ENCODE measurements around the gene TRIM29. TPM values are rescaled to one million over a fixed set of nuclear protein-coding genes. Genes with fewer than 3 reads are reported as not detected.

The TRIM29 gene
- polyA plus RNA-seq, 1 donor: 2.9 TPM

- DNase-seq: no peak
These were observed 14.8 kb downstream of the TRIM29 start for GRCh38 chr11:120122924-120123683.

GRCh38 chr11:120121914-120122473 lies 15.9 kb downstream of the TRIM29 start:
- no peak for DNase-seq

- DNase-seq: no peak
These were observed 16.6 kb downstream of the TRIM29 start for GRCh38 chr11:120121336-120121735.

DNA sequence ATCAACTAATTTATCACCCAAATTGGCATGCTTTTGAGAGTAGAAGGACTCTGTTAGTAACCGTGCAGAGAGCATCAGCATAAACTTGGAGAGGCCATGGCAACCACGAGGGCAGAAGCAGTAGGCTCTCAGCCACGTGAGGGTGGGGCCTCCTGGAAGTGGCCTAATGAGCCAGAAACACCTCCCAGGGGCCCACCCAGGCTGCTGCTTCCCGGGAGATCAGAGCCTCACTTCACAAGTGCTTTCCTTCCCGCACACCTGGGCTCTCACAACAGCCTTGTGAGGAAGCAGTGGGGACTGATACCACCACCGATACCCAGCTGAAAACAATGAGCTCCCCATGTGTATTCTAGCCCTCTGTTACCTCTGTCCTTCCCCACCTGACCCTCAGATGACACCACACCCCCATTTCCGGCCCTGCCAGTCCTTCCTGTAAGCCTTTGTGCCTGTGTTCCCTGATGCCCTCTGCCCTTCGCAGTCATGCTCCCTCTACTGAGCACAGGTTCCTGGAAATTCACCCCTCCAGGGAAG lies 17.0 kb downstream of the TRIM29 start:
- DNase-seq: no peak

GRCh38 chr11:120119121-120119520 lies 18.8 kb downstream of the TRIM29 start:
- no peak for DNase-seq

DNA sequence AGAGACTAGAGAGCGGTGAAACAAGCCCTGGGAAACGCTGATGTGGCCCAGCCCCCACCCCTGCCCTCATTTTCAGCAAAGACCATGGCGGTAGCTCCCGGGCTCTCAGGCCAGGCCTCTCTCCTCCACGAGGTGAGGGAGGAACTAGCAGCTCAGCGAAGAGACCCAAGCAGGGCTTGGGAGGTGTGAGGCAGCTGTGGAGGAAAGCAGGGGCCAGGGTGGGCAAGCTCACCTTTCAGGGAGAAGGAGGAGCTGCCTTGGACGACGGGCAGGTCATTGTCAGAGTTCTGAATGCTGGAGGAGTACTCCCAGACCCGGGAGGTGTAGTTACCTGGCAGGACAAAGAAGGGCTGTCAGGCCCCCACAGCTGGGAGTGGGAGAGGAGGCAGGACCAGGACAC lies 19.9 kb downstream of the TRIM29 start:
- DNase-seq: no peak

GRCh38 chr11:120116966-120117365 lies 20.9 kb downstream of the TRIM29 start:
- DNase-seq: no peak

DNA sequence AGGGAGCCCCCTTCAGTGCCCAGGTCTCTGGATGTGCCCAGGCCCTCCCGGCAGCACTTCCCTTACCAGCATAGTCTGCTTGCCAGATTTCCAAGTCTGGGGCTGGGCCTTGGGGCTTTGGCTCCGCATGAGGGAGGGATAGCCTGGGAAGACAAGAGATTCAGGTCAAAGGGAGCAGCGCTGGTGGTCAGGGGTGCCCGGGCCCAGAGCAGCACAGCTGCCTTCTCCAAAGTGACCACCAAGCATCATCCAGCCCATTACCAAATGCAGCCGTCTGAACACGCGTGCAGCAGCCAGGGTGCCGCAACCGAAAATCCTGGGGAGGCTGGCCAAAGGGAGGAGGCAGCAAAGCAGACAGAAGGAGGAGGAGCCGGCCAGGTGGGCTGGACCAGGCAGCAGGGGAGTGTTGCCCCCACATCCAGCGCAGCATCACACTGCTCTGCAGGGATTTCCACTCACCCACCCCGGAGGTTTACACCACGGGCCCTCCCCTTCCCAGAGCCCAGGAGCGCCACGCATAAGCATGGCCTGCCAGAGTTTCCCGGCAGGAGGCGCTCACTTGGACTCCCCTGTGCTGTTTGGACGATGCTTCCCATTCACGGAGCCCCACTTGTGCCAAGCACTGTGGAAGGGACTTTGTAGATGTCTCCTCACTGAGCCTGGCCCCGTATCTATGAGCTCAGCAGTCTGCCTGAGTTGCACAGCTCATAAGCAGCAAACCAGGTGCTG lies 22.5 kb downstream of the TRIM29 start:
- DNase-seq: no peak

DNA sequence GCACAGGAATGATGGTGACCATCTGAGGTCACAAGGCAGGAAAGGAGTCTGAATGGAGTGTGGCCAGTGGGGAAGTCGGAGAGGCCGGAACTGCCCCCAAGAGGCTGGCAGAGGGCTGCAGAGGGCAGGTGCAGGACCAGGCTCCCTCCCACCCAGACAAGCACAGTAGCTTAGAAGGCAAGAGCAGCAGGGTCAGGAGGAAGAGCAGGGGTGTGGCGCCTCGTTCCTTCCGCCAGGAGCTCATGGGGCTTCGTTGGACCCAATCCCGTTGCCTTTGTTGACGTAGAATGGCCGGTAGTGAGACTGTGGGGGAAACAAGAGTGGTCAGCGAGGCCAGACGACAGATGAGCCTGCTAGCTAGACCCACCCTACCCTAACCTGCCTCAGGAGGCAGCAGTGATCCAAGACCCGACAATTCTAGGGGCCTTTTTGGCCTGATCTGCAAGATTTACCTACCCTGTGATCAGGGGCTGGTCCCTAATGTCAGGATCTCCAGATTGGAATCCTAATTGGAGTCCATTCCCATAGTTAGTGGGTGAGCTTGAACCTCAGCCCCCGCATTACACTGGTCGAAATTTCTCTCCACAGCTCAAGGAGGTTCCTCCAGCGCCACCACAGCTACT lies 25.6 kb downstream of the TRIM29 start:
- DNase-seq: no peak

DNA sequence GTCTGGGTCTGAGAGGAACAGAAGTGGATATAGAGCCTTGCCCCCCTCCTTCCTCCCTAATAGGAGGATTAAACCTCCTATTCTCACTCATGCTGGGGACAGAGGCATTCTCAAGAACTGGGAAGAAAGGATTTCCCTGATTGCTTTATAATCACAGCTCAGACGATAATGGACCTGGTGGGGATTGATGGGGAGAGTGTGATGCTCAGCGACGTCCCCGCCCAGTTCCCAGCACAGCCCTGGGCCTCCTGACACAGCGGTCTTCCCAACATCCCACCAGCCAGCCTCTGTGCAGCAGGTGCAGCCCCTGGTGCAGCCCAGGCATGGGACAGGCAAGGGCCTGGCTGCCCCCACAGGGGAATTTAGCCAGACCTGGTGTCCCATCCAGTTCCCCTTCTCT lies 28.4 kb downstream of the TRIM29 start:
- no peak for DNase-seq

DNA sequence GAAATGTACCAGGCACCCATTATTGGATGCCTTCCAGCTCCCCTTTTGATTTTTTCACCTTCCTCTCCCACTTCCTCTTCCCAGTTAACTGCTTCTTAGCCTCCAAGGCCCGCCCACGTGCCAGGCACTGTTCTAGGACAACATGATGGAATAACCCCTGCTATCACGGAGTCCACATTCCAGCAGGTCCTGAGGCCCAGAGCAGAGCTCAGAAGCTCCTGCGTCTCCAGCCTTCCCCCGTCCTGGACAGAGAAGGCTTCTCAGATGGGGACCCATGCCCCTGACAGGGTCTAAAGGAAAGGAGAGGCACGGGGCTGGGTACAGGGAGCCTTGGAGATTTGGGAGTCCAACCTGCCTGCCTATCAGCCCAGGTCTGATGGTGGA lies 29.1 kb downstream of the TRIM29 start:
- DNase-seq: no peak

- peak; percentile 63 for DNase-seq
These were observed 29.6 kb downstream of the TRIM29 start for GRCh38 chr11:120108154-120108784.

- no peak for DNase-seq
These were observed 30.2 kb downstream of the TRIM29 start for GRCh38 chr11:120107692-120108091.

- no peak for DNase-seq
These were observed 31.4 kb downstream of the TRIM29 start for GRCh38 chr11:120106354-120107150.

DNA sequence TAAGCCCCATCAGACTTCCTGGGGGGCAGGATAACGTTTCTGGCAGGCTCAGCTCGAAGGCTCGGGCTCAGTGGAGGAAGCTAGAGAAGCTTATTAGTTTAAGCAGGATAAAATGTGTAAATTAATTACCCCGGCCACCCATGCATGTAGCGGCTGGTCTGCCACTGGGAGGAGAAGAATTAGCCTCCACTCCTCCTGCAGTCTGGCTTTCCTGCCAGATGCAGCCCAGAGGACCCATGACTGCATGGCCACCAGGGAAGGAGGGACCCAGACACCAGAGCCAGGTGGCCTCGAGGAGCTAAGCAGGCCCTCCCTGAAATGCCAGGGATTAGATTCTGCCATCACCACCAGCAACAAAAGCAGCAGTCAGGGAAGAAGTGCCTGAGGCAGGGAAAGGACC lies 32.3 kb downstream of the TRIM29 start:
- no peak for DNase-seq

DNA sequence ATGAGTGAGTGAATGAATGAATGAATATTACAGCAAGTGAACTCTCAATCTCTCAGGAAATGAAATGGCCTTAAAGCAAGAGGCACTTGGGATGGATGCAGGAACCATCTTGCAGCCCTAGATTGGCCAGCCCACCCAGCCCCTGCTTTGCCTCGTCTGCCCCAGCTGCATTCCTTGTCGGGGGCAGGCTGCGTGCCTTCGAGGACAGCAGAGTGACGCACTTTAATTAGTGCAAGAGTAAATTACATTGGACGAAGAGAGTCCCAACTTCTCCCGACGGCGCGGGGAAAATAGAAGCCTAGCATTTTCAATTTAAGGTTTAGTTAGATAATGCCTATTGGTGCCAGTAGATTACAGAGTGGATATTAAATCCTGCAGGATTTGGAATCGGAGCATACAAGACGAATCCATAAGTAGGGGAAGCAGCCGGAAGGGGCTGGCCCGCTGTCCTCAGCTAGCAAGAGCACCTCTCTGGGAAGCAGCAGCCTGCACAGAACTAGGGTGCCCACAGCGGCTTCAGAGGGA lies 33.8 kb downstream of the TRIM29 start:
- DNase-seq: no peak

DNA sequence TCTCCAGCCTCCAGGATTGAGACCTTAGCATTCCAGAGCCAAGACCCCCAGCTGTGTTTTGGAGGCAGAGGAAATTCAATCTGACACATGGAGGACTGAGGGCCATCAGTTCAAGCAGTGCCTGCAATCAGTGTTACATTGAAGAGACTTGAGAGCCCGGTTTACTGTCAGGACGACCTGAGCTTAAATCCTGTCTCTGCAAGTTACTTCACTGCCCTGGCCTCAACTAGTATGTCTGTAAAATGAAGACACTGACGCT lies 35.1 kb downstream of the TRIM29 start:
- DNase-seq: no peak

GRCh38 chr11:120102050-120102863 lies 35.7 kb downstream of the TRIM29 start:
- no peak for DNase-seq

GRCh38 chr11:120098503-120099020 lies 39.4 kb downstream of the TRIM29 start:
- no peak for DNase-seq

DNA sequence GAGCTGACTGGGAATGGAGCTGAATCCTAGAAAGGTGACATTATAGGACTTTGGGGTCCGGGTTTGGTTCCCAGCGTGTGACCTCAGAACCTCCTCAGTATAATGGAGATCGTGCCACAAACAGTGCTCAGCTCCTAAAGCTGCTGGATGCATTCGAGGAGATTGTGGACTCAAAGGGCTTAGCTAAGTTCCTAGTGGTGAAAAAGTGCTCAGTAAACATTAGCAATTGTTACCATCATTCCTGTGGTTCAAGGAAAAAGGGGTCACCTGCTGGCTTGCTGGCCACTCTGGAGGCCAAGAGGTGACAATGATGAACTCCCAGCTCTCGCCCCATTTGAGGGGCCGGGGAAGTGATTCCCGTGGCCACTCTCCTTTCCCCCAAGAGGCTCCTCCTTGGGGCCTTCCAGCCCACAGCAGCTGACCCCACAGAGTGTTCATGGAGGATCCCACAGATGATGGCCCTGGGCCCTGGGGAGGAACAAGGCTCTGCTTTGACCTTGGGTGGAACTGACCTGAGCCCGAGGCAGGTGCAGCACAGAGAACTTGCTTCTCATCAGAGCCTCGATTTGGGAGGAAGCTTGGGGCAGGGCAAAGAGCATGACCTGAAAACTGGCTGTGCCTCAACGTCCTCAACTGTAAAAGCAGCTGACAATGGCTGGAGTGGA lies 40.1 kb downstream of the TRIM29 start:
- no peak for DNase-seq

Data from hindlimb muscle (tissue), 1 donor.